Kidney (tissue), 14 donors: ENCODE measurements around the gene NPIPB2. TPM values are rescaled to one million over a fixed set of nuclear protein-coding genes. Genes with fewer than 3 reads are reported as not detected.

Experiments used
- DNase-seq, 5 donors: peaks; one replicate each; pipeline ENCODE4 v3.0.0-alpha.2; 2013 to 2020
- FAIRE-seq: peaks from 2 replicates; lab custom pipeline; 2012; peaks lifted over from hg19 to GRCh38; lab: Jason Lieb, UNC
- H3K27ac ChIP-seq, 2 donors: one replicate each; pipeline ENCODE4 v1.7.0; 2013; ENCODE audit warnings: low read depth in 2 of 2, low read length in 2 of 2, inconsistent platforms in 1 of 2
- H3K27me3 ChIP-seq: one replicate; pipeline ENCODE4 v1.7.1; 2013; ENCODE audit warnings: low read length, inconsistent platforms; ENCODE audit not compliant: control insufficient read depth, insufficient read depth
- H3K36me3 ChIP-seq, 3 donors: one replicate each; pipeline versions ENCODE4 v1.7.0 to v1.7.1; 2013; ENCODE audit warnings: low read length in 3 of 3, control low read depth in 1 of 3, inconsistent platforms in 1 of 3; ENCODE audit not compliant: insufficient read depth in 3 of 3, control insufficient read depth in 2 of 3
- H3K4me1 ChIP-seq, 3 donors: one replicate each; pipeline versions ENCODE4 v1.7.0 to v1.7.1; 2013; ENCODE audit warnings: low read length in 3 of 3, inconsistent platforms in 1 of 3, low read depth in 1 of 3; ENCODE audit not compliant: control insufficient read depth in 2 of 3, insufficient read depth in 2 of 3
- H3K4me3 ChIP-seq, 3 donors: one replicate each; pipeline versions ENCODE4 v1.7.0 to v1.8.1; 2013; ENCODE audit warnings: low read length in 3 of 3, control low read depth in 1 of 3, inconsistent platforms in 1 of 3
- H3K9ac ChIP-seq, 3 donors: one replicate each; pipeline versions ENCODE4 v1.7.0 to v1.7.1; 2013; ENCODE audit warnings: low read length in 3 of 3, control low read depth in 1 of 3, inconsistent platforms in 1 of 3
- H3K9me3 ChIP-seq, 3 donors: one replicate each; pipeline versions ENCODE4 v1.7.0 to v1.7.1; 2013; ENCODE audit warnings: low read length in 3 of 3, control low read depth in 1 of 3, inconsistent platforms in 1 of 3; ENCODE audit not compliant: control insufficient read depth in 2 of 3, insufficient read depth in 1 of 3
- CTCF ChIP-seq: IDR thresholded peaks from 3 replicates; pipeline ENCODE4 v1.5.1; 2012; ENCODE audit warnings: mild to moderate bottlenecking, moderate library complexity, borderline replicate concordance; ENCODE audit not compliant: insufficient read depth; ENCODE audit errors: extremely low read depth
- intact Hi-C: fragments of 100-400 bp; cut with DNase I; formaldehyde crosslinking; loops from one replicate; pipeline ENCODE4 v1.11.1; 2022
- polyA plus RNA-seq: library from polyadenylated mRNA; stranded (reverse); fragments of 350-450 nt; fragmentation: Illumina TruSeq; extraction: RNeasy Lipid Tissue Mini Kit (QIAGEN cat#74804); gene quantifications from one replicate; pipeline ENCODE4 v1.2.3, GENCODE V29; 2014; ENCODE audit warnings: low read depth, low replicate concordance; ENCODE audit not compliant: insufficient read depth
- total RNA-seq: library from RNA; stranded (reverse); fragmentation: NEBNext Ultra II Directional; extraction: Animal tissue kit (Norgen Biotek cat#: 25700); gene quantifications from one replicate; pipeline ENCODE4 v1.2.1, GENCODE V29; 2021
- donor health status: control.
- donor health status: control.
- donor health status: control.
- donor health status: control.
- donor health status: control.
- donor health status: DM: yes; HTN: yes; CAD: no.
- donor health status: Normal renal cell carcinoma (clear cell type).

NPIPB2 gene
- total and polyA plus RNA-seq, 2 donors from 2014 or later: 4.9 to 12.4 TPM

- no peaks in the 10 kb centered on the region for H3K9me3 ChIP-seq
- no peak overlapping the region for H3K9ac ChIP-seq
- DNase-seq (no peak), FAIRE-seq (no peak)
- H3K27ac ChIP-seq: no peak overlapping the region
- intact Hi-C loops: no loop called here
- H3K4me3 ChIP-seq: no peak overlapping the region
- TF ChIP-seq CTCF: no peak
- H3K4me1 ChIP-seq: peaks cover 0 to 35% (median 17%) of the 10 kb centered on the region in 3 donors
- H3K27me3 ChIP-seq: no peaks in the 10 kb centered on the region
- H3K36me3 ChIP-seq: no peaks in the 10 kb centered on the region
These were observed 44.7 kb upstream of the NPIPB2 start for GRCh38 chr16:11986521-11987057.

GRCh38 chr16:11985250-11985649 is 43.4 kb upstream of the NPIPB2 start:
- DNase-seq (no peak), FAIRE-seq (no peak)
- TF ChIP-seq CTCF: no peak
- Histone ChIP-seq H3K9me3 (no peaks in the 10 kb centered on the region), H3K27me3 (no peaks in the 10 kb centered on the region), H3K36me3 (no peaks in the 10 kb centered on the region), H3K4me1 (peaks cover 0 to 35% (median 10%) of the 10 kb centered on the region in 3 donors), H3K9ac (peak overlapping the region in 1 of 3 donors; percentile 22), H3K27ac (no peak overlapping the region), H3K4me3 (no peak overlapping the region)
- intact Hi-C loops: no loop called here

GRCh38 chr16:11980136-11980844 is 38.4 kb upstream of the NPIPB2 start:
- FAIRE-seq (no peak), DNase-seq (no peak)
- H3K4me3 ChIP-seq: peak overlapping the region in 1 of 3 donors; percentile 22
- no peaks in the 10 kb centered on the region for H3K36me3 ChIP-seq
- H3K9me3 ChIP-seq: no peaks in the 10 kb centered on the region
- H3K27ac ChIP-seq: no peak overlapping the region
- peak overlapping the region in 1 of 3 donors; percentile 1 for H3K9ac ChIP-seq
- peaks cover 0 to 25% (median 9%) of the 10 kb centered on the region in 3 donors for H3K4me1 ChIP-seq
- no peak for TF ChIP-seq CTCF
- intact Hi-C loops: no loop called here
- no peaks in the 10 kb centered on the region for H3K27me3 ChIP-seq
